Astrocyte (in vitro differentiated cells and primary cell): ENCODE data around the gene ITPRID2. TPM values are rescaled to one million over a fixed set of nuclear protein-coding genes. Genes with fewer than 3 reads are reported as not detected.

Source experiments
- DNase-seq: peaks from one replicate; pipeline ENCODE4 v3.0.0-alpha.2; 2010; ENCODE audit warnings: low read depth
- FAIRE-seq: peaks from 2 replicates; lab custom pipeline; 2011; peaks lifted over from hg19 to GRCh38; lab: Jason Lieb, UNC
- H2AFZ ChIP-seq: 2 replicates; pipeline ENCODE4 v1.6.0; 2012; ENCODE audit warnings: low read depth, low read length, inconsistent platforms
- H3K27ac ChIP-seq: 2 replicates; pipeline ENCODE4 v1.5.1; 2011; ENCODE audit warnings: low read depth, low read length, inconsistent platforms
- H3K27me3 ChIP-seq: 2 replicates; pipeline ENCODE4 v1.6.0; 2011; ENCODE audit warnings: low read length, inconsistent platforms; ENCODE audit not compliant: insufficient read depth
- H3K36me3 ChIP-seq: 2 replicates; pipeline ENCODE4 v1.5.1; 2011; ENCODE audit warnings: low read length, inconsistent platforms; ENCODE audit not compliant: insufficient read depth
- H3K4me1 ChIP-seq: 2 replicates; pipeline ENCODE4 v1.5.1; 2011; ENCODE audit warnings: low read length, inconsistent platforms; ENCODE audit not compliant: insufficient read depth
- H3K4me2 ChIP-seq: 2 replicates; pipeline ENCODE4 v1.6.0; 2012; ENCODE audit warnings: low read length, inconsistent platforms
- H3K4me3 ChIP-seq: 2 replicates; pipeline ENCODE4 v1.5.1; 2011; ENCODE audit warnings: low read depth, mild to moderate bottlenecking, low read length, inconsistent platforms; ENCODE audit not compliant: insufficient read depth
- H3K79me2 ChIP-seq: 2 replicates; pipeline ENCODE4 v1.6.0; 2012; ENCODE audit warnings: mild to moderate bottlenecking, low read length, inconsistent platforms; ENCODE audit not compliant: insufficient read depth
- H3K9ac ChIP-seq: 2 replicates; pipeline ENCODE4 v1.6.0; 2012; ENCODE audit warnings: mild to moderate bottlenecking, low read length, inconsistent platforms
- H3K9me3 ChIP-seq: 2 replicates; pipeline ENCODE4 v1.5.1; 2012; ENCODE audit warnings: low read depth, mild to moderate bottlenecking, low read length, inconsistent platforms; ENCODE audit not compliant: insufficient read depth
- H4K20me1 ChIP-seq: 2 replicates; pipeline ENCODE4 v1.6.0; 2012; ENCODE audit warnings: low read length, inconsistent platforms; ENCODE audit not compliant: insufficient read depth
- H3K27ac Mint-ChIP-seq: one replicate; pipeline ENCODE4 v1.8.0; 2021; ENCODE audit warnings: mild to moderate bottlenecking, mixed read lengths; ENCODE audit not compliant: unreplicated experiment
- H3K27me3 Mint-ChIP-seq: one replicate; pipeline ENCODE4 v1.8.0; 2021; ENCODE audit warnings: low read depth, mixed read lengths; ENCODE audit not compliant: unreplicated experiment
- H3K36me3 Mint-ChIP-seq: one replicate; pipeline ENCODE4 v1.8.0; 2021; ENCODE audit warnings: low read depth, mixed read lengths; ENCODE audit not compliant: unreplicated experiment
- H3K4me1 Mint-ChIP-seq: one replicate; pipeline ENCODE4 v1.8.0; 2021; ENCODE audit warnings: low read depth, mixed read lengths; ENCODE audit not compliant: unreplicated experiment
- H3K4me3 Mint-ChIP-seq: one replicate; pipeline ENCODE4 v1.8.0; 2021; ENCODE audit warnings: mild to moderate bottlenecking, moderate library complexity, mixed read lengths; ENCODE audit not compliant: unreplicated experiment
- H3K9me3 Mint-ChIP-seq: one replicate; pipeline ENCODE4 v1.8.0; 2021; ENCODE audit warnings: mild to moderate bottlenecking, mixed read lengths; ENCODE audit not compliant: unreplicated experiment
- CTCF ChIP-seq: IDR thresholded peaks from 2 replicates; pipeline ENCODE4 v1.5.1; 2011; ENCODE audit warnings: low read depth, mild to moderate bottlenecking, inconsistent platforms, low read length, moderate library complexity; ENCODE audit not compliant: insufficient read depth
- EZH2 ChIP-seq: IDR thresholded peaks from 2 replicates; pipeline ENCODE4 v1.6.1; 2012; ENCODE audit warnings: mild to moderate bottlenecking, low read length, inconsistent platforms; ENCODE audit not compliant: insufficient read depth
- total RNA-seq: library from RNA; stranded (reverse); gene quantifications from 2 replicates; pipeline ENCODE4 v1.2.1, GENCODE V29; 2021

Gene ITPRID2
- total RNA-seq, 1 donor from 2014 or later: 272 TPM

DNA sequence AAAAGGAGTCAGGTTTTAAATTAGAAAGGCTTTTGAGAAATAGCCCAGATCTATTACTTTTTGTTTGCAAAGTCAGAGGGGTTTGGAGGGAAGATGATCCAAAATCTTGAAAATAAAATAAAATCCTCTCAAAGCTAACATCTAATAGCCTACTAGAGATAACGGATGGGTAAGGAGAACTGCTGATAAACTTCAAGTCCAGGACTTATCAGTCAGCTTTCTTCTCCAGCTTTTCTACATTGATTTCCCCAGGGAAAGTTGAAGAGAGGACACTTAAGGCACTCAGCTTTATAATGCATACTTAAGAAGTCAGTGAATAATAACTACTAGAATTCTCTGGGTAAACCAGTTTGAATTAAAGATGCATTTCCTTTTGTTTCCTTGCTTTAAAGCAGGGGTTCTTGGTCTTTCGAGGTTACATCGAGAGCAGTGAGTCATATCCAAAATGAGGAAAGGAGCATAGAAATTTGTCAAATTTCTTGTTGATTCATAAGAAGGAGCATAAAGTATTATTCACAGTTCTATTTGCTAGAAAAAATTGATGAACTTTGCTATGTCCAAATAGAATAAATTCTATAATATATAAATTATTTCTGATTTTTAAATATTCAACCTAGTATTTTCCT is 43.2 kb upstream of the ITPRID2 start:
- no peak overlapping the region for H3K9ac ChIP-seq
- H3K27ac ChIP-seq: no peak overlapping the region
- H3K27me3 ChIP-seq: no peaks in the 10 kb centered on the region
- no peak overlapping the region for H3K4me3 Mint-ChIP-seq
- no peaks in the 10 kb centered on the region for H3K36me3 ChIP-seq
- TF ChIP-seq CTCF: no peak
- no peak for TF ChIP-seq EZH2
- no peaks in the 10 kb centered on the region for H3K9me3 Mint-ChIP-seq
- DNase-seq: peak; percentile 31
- no peak overlapping the region for H3K27ac Mint-ChIP-seq
- H3K4me3 ChIP-seq: no peak overlapping the region
- H3K36me3 Mint-ChIP-seq: no peaks in the 10 kb centered on the region
- no peaks in the 10 kb centered on the region for H4K20me1 ChIP-seq
- no peaks in the 10 kb centered on the region for H3K79me2 ChIP-seq
- no peaks in the 10 kb centered on the region for H3K4me1 ChIP-seq
- no peak for FAIRE-seq
- H2AFZ ChIP-seq: no peak overlapping the region
- peaks cover 9% of the 10 kb centered on the region for H3K4me1 Mint-ChIP-seq
- no peaks in the 10 kb centered on the region for H3K27me3 Mint-ChIP-seq
- no peak overlapping the region for H3K4me2 ChIP-seq
- H3K9me3 ChIP-seq: no peaks in the 10 kb centered on the region

DNA sequence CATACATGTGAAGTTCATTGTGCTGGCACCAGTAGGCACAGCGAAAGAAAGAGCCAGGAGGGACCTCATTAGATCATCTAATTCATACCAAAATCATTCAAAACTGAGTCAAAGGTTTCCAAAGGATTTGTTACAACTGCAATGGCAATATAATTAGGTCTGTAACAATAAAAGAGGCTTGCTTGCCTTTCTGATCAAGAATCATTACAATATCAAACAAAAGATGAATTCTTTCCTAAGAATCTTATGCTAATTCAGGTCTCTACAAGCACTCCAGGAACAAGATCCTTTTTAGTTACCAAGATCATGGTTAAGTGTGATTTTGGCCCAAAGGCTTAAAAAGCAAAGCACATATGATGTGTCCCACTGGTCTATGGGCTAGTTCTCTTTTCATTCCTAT is 41.9 kb upstream of the ITPRID2 start:
- no peak overlapping the region for H3K4me3 Mint-ChIP-seq

More for the DNA sequence above, 41.9 kb upstream of the ITPRID2 start:
- Histone ChIP-seq H3K27ac (no peak overlapping the region), H3K4me1 (no peaks in the 10 kb centered on the region), H3K36me3 (no peaks in the 10 kb centered on the region), H2AFZ (no peak overlapping the region), H3K79me2 (no peaks in the 10 kb centered on the region), H3K9me3 (no peaks in the 10 kb centered on the region), H3K4me3 (no peak overlapping the region), H3K4me2 (no peak overlapping the region), H3K9ac (no peak overlapping the region), H4K20me1 (no peaks in the 10 kb centered on the region), H3K27me3 (no peaks in the 10 kb centered on the region)
- peak overlapping the region; percentile 18 for H3K27ac Mint-ChIP-seq
- H3K9me3 Mint-ChIP-seq: no peaks in the 10 kb centered on the region
- FAIRE-seq: no peak
- H3K36me3 Mint-ChIP-seq: no peaks in the 10 kb centered on the region
- H3K4me1 Mint-ChIP-seq: peaks cover 9% of the 10 kb centered on the region
- no peak for DNase-seq
- H3K27me3 Mint-ChIP-seq: no peaks in the 10 kb centered on the region
- TF ChIP-seq CTCF (no peak), EZH2 (no peak)
